Activated CD4-positive, alpha-beta T cell treated with anti-CD3 and anti-CD28 coated beads, Interleukin-2, amount 50 U/mL, for 16 hours (primary cell): ENCODE measurements around the gene INTS6L.
A peak's percentile ranks its signal among the peaks of the same experiment; 100 is the strongest.
"Not testable (repeated sequence)": the region's sequence is repeated elsewhere in the genome, so short reads cannot be mapped to it uniquely, and the experiment has no call there.

Experiments
- DNase-seq: peaks from one replicate; pipeline ENCODE4 v3.0.0-alpha.2; 2020

The INTS6L gene

GRCh38 chrX:135522878-135523693 lies 2.6 kb downstream of the INTS6L start:
- no peak for DNase-seq

GRCh38 chrX:135528254-135528653 lies 7.8 kb downstream of the INTS6L start:
- no peak for DNase-seq

GRCh38 chrX:135528756-135529155 lies 8.3 kb downstream of the INTS6L start:
- DNase-seq: no peak

GRCh38 chrX:135530097-135530496 lies 9.6 kb downstream of the INTS6L start:
- no peak for DNase-seq

GRCh38 chrX:135531813-135532212 lies 11.4 kb downstream of the INTS6L start:
- DNase-seq: no peak

- DNase-seq: no peak
Observed at GRCh38 chrX:135535077-135535940, 14.8 kb downstream of the INTS6L start.

GRCh38 chrX:135536877-135537276 lies 16.4 kb downstream of the INTS6L start:
- DNase-seq: no peak

- DNase-seq: no peak
Observed at GRCh38 chrX:135541351-135541750, 20.9 kb downstream of the INTS6L start.

GRCh38 chrX:135543172-135543571 lies 22.7 kb downstream of the INTS6L start:
- no peak for DNase-seq

- peak; percentile 27 for DNase-seq
Observed at GRCh38 chrX:135543924-135544323, 23.5 kb downstream of the INTS6L start.

GRCh38 chrX:135544338-135544948 lies 24.0 kb downstream of the INTS6L start:
- no peak for DNase-seq

GRCh38 chrX:135547767-135548166 lies 27.3 kb downstream of the INTS6L start:
- DNase-seq: no peak

- no peak for DNase-seq
Observed at GRCh38 chrX:135549519-135549918, 29.1 kb downstream of the INTS6L start.

- DNase-seq: no peak
Observed at GRCh38 chrX:135556055-135556454, 35.6 kb downstream of the INTS6L start.

GRCh38 chrX:135557344-135557743 lies 36.9 kb downstream of the INTS6L start:
- DNase-seq: no peak

- DNase-seq: no peak
Observed at GRCh38 chrX:135572436-135572835, 52.0 kb downstream of the INTS6L start.

GRCh38 chrX:135581496-135581895 lies 61.0 kb downstream of the INTS6L start:
- DNase-seq: no peak

- DNase-seq: no peak
Observed at GRCh38 chrX:135585153-135585552, 64.7 kb downstream of the INTS6L start.

- no peak for DNase-seq
Observed at GRCh38 chrX:135591871-135592270, 71.4 kb downstream of the INTS6L start.

GRCh38 chrX:135594049-135594448 lies 73.6 kb downstream of the INTS6L start:
- not testable (repeated sequence) for DNase-seq

GRCh38 chrX:135594453-135594852 lies 74.0 kb downstream of the INTS6L start:
- not testable (repeated sequence) for DNase-seq

GRCh38 chrX:135595543-135595942 lies 75.1 kb downstream of the INTS6L start:
- DNase-seq: no peak

- peak; percentile 42 for DNase-seq
Observed at GRCh38 chrX:135596495-135596894, 76.0 kb downstream of the INTS6L start.

- no peak for DNase-seq
Observed at GRCh38 chrX:135605906-135606305, 85.4 kb downstream of the INTS6L start.
